Ascending aorta (tissue), 2 donors: Measurements from ENCODE around the gene CDT1. TPM values are rescaled to one million over a fixed set of nuclear protein-coding genes. Genes with fewer than 3 reads are reported as not detected.

Experiments used
- DNase-seq, 2 donors: peaks; one replicate each; pipeline ENCODE4 v3.0.0-alpha.2; 2019; ENCODE audit warnings: low spot score in 2 of 2
- H3K27ac ChIP-seq, 2 donors: fragments of 200-600 bp; sonication (generic); one replicate each; pipeline ENCODE4 v1.5.1; 2016 to 2017; ENCODE audit warnings: mild to moderate bottlenecking in 1 of 2
- H3K27me3 ChIP-seq: fragments of 200-600 bp; sonication (generic); one replicate; pipeline ENCODE4 v1.5.1; 2017
- H3K36me3 ChIP-seq, 2 donors: fragments of 200-600 bp; sonication (generic); one replicate each; pipeline ENCODE4 v1.5.1; 2016
- H3K4me1 ChIP-seq, 2 donors: fragments of 200-600 bp; sonication (generic); one replicate each; pipeline ENCODE4 v1.5.1; 2016 to 2017; ENCODE audit warnings: mild to moderate bottlenecking in 1 of 2
- H3K4me3 ChIP-seq, 2 donors: fragments of 200-600 bp; sonication (generic); one replicate each; pipeline ENCODE4 v1.5.1; 2016 to 2017; ENCODE audit warnings: mild to moderate bottlenecking in 1 of 2
- H3K9me3 ChIP-seq, 2 donors: fragments of 200-600 bp; sonication (generic); one replicate each; pipeline ENCODE4 v1.5.1; 2016
- CTCF ChIP-seq, 3 experiments: fragments of 200-600 bp in 2 of 3; fragments of 450-650 bp in 1 of 3; sonication (generic) in 2 of 3; IDR thresholded peaks; one replicate each; pipeline ENCODE4 v1.5.1; 2016 to 2019; ENCODE audit warnings: antibody characterized with exemption in 3 of 3, mild to moderate bottlenecking in 1 of 3, moderate library complexity in 1 of 3
- intact Hi-C: fragments of 100-400 bp; cut with DNase I; formaldehyde crosslinking; loops from one replicate; pipeline ENCODE4 v1.15.1; 2023
- total RNA-seq: library from RNA; depleted of rRNA; stranded (reverse); fragments of >200 nt; gene quantifications from one replicate; pipeline ENCODE4 v1.1.0, GENCODE V29; 2016

The CDT1 gene
- total RNA-seq, 1 donor from 2014 or later: not detected

DNA sequence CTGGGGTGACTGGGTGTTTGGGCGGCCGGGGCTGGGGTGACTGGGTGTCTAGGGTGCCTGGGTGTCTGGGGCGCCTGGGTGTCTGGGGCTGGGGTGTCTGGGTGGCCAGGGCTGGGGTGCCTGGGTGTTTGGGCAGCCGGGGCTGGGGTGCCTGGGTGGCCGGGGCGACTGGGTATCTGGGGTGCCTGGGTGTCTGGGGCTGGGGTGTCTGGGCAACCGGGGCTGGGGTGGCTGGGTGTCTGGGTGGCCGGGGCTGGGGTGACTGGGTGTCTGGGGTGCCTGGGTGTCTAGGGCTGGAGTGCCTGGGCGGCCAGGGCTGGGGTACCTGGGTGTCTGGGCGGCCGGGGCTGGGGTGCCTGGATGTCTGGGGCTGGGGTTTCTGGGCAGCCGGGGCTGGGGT is 21.6 kb downstream of the CDT1 start:
- H3K27ac ChIP-seq: no peak overlapping the region
- DNase-seq: no peak
- H3K4me1 ChIP-seq: no peaks in the 10 kb centered on the region
- peaks cover 25 to 62% of the 10 kb centered on the region in 2 donors for H3K36me3 ChIP-seq
- no peak for TF ChIP-seq CTCF (IDR thresholded peaks at IDR 0.05)
- H3K27me3 ChIP-seq: no peaks in the 10 kb centered on the region
- no peaks in the 10 kb centered on the region for H3K9me3 ChIP-seq
- no peak overlapping the region for H3K4me3 ChIP-seq
- intact Hi-C loops: no loop called here

GRCh38 chr16:88826070-88826840 is 22.7 kb downstream of the CDT1 start:
- Histone ChIP-seq H3K4me1 (no peaks in the 10 kb centered on the region), H3K36me3 (peaks cover 22 to 63% of the 10 kb centered on the region in 2 donors), H3K27me3 (no peaks in the 10 kb centered on the region), H3K4me3 (no peak overlapping the region), H3K27ac (no peak overlapping the region), H3K9me3 (no peaks in the 10 kb centered on the region)
- intact Hi-C loops: no loop called here
- DNase-seq: no peak
- TF ChIP-seq CTCF (IDR thresholded peaks at IDR 0.05): no peak

DNA sequence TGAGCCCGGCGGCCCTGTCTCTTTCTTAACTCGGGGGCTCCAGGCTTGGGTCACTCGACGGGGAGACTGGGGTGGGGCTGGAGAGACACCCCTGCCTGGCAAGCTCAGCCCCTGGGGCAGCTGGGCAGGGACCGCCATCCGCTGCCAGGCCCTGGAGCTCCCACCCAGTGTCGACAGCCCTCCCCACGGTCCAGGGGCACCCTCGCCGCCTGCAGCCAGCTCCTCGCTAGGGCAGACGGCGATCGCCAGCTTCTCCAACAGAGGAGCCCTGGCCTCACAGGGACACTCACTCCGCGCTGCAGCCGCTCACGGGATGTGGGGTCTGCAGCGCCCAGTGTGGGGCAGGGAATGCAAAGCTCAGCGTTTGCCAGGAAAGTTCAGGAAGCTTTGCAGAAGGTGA is 24.1 kb downstream of the CDT1 start:
- Histone ChIP-seq H3K36me3 (peaks cover 15 to 49% of the 10 kb centered on the region in 2 donors), H3K27me3 (no peaks in the 10 kb centered on the region), H3K4me3 (no peak overlapping the region), H3K4me1 (no peaks in the 10 kb centered on the region), H3K27ac (no peak overlapping the region), H3K9me3 (no peaks in the 10 kb centered on the region)
- no peak for DNase-seq
- no peak for TF ChIP-seq CTCF (IDR thresholded peaks at IDR 0.05)
- intact Hi-C loops: no loop called here

DNA sequence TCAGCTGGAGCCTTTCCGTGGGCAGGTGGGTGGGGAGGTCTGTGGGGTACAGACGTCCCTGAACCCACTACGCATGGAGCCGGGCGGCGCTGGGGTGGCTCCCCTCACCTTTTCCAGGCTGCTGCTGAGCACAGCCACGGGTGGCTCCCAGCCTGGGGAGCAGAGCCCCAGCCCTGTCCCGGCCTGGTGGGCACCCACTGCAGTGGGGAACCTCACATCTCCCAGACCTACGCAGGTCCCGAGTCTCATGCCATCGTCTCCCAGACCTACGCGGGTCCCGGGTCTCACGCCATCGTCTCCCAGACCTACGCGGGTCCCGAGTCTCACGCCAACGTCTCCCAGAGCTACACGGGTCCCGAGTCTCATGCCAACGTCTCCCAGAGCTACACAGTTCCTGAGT is 25.1 kb downstream of the CDT1 start:
- Histone ChIP-seq H3K36me3 (peaks cover 13 to 43% of the 10 kb centered on the region in 2 donors), H3K4me1 (no peaks in the 10 kb centered on the region), H3K9me3 (no peaks in the 10 kb centered on the region), H3K27me3 (no peaks in the 10 kb centered on the region), H3K4me3 (no peak overlapping the region), H3K27ac (no peak overlapping the region)
- TF ChIP-seq CTCF (IDR thresholded peaks at IDR 0.05): no peak
- intact Hi-C loops: no loop called here
- no peak for DNase-seq

- no peak overlapping the region for H3K4me3 ChIP-seq
- H3K27me3 ChIP-seq: no peaks in the 10 kb centered on the region
- no peaks in the 10 kb centered on the region for H3K9me3 ChIP-seq
- TF ChIP-seq CTCF (IDR thresholded peaks at IDR 0.05): no peak
- H3K27ac ChIP-seq: no peak overlapping the region
- intact Hi-C loops: no loop called here
- H3K4me1 ChIP-seq: no peaks in the 10 kb centered on the region
- DNase-seq: no peak
- peaks cover 7 to 40% of the 10 kb centered on the region in 2 donors for H3K36me3 ChIP-seq
Observed at GRCh38 chr16:88830258-88830657, 26.7 kb downstream of the CDT1 start.
